HUES6 (cell line): ENCODE results near the gene EPHA6.
"Not testable (repeated sequence)": the region's sequence is repeated elsewhere in the genome, so short reads cannot be mapped to it uniquely, and the experiment has no call there.

ENCODE experiments used
- H3K27ac ChIP-seq: 2 replicates; pipeline ENCODE4 v1.7.0; 2013; ENCODE audit warnings: low read depth, mild to moderate bottlenecking, low read length, inconsistent platforms
- H3K27me3 ChIP-seq: 2 replicates; pipeline ENCODE4 v1.6.1; 2013; ENCODE audit warnings: low read length; ENCODE audit not compliant: control insufficient read depth, insufficient read depth
- H3K36me3 ChIP-seq: 2 replicates; pipeline ENCODE4 v1.6.1; 2013; ENCODE audit warnings: low read length; ENCODE audit not compliant: control insufficient read depth, insufficient read depth
- H3K4me1 ChIP-seq: 2 replicates; pipeline ENCODE4 v1.6.1; 2013; ENCODE audit warnings: low read length; ENCODE audit not compliant: control insufficient read depth, insufficient read depth
- H3K4me3 ChIP-seq: 2 replicates; pipeline ENCODE4 v1.5.1; 2013; ENCODE audit warnings: low read depth, low read length
- H3K9ac ChIP-seq: one replicate; pipeline ENCODE4 v1.6.1; 2013; ENCODE audit warnings: mild to moderate bottlenecking, low read length
- H3K9me3 ChIP-seq: 2 replicates; pipeline ENCODE4 v1.6.1; 2013; ENCODE audit warnings: low read depth, low read length; ENCODE audit not compliant: control insufficient read depth, insufficient read depth

EPHA6 gene

DNA sequence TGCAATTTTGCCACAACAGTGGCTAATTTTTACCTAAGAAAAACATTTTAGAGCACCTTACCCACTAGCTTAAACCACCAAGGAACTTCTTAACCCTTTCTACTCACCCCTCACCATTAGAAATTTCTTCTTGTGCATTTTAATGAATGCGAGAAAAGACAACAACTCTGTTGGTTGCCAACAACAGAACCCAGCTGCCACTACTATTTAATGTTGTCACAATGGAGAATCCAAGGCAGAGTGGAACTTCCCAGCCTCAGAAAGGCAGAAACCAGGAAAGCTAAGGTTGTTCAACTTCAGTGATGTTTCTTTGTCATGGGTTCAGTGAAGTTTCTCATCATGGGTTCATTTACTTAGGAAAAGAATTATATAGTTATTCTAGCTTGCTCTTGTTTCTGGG, 625.0 kb downstream of the EPHA6 start:
- no peaks in the 10 kb centered on the region for H3K36me3 ChIP-seq
- H3K27me3 ChIP-seq: no peaks in the 10 kb centered on the region
- H3K9me3 ChIP-seq: no peaks in the 10 kb centered on the region
- H3K27ac ChIP-seq: no peak overlapping the region
- H3K4me3 ChIP-seq: no peak overlapping the region
- no peak overlapping the region for H3K9ac ChIP-seq
- H3K4me1 ChIP-seq: peaks cover 4% of the 10 kb centered on the region; the same call in 1 of the 2 replicates

- H3K27ac ChIP-seq: no peak overlapping the region
Observed at GRCh38 chr3:97464035-97464434, 649.6 kb downstream of the EPHA6 start.

DNA sequence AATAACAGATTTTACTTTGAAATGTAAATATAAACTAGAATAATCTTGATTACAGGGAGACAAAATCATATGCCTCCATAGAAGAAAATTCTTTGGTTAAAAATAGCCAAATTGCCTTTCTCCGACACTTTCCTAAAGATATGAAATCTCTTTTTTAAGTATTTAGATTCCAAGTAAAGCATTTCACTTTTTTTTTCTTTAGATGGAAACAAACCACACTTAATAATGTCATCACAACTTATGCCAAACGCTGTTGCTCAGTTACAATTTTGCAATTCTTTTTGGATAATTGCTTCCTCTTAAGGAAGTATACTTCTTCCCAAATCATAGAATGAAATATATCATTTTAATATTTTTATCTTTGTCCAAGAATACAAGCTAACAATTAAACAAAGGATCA, 656.1 kb downstream of the EPHA6 start:
- Histone ChIP-seq H3K36me3 (no peaks in the 10 kb centered on the region), H3K9me3 (no peaks in the 10 kb centered on the region), H3K27ac (no peak overlapping the region), H3K9ac (no peak overlapping the region), H3K4me1 (no peaks in the 10 kb centered on the region), H3K27me3 (no peaks in the 10 kb centered on the region), H3K4me3 (no peak overlapping the region)

More at GRCh38 chr3:97464035-97464434, 649.6 kb downstream of the EPHA6 start:
- H3K27me3 ChIP-seq: no peaks in the 10 kb centered on the region
- H3K4me1 ChIP-seq: peaks cover 10% of the 10 kb centered on the region; the same call in 1 of the 2 replicates
- no peak overlapping the region for H3K4me3 ChIP-seq
- no peaks in the 10 kb centered on the region for H3K36me3 ChIP-seq
- H3K9ac ChIP-seq: no peak overlapping the region
- no peaks in the 10 kb centered on the region for H3K9me3 ChIP-seq

GRCh38 chr3:97479740-97480139, 665.3 kb downstream of the EPHA6 start:
- H3K27ac ChIP-seq: no peak overlapping the region

GRCh38 chr3:97480696-97481289, 666.4 kb downstream of the EPHA6 start:
- H3K36me3 ChIP-seq, H3K9me3 ChIP-seq, H3K27ac ChIP-seq, H3K27me3 ChIP-seq, H3K4me1 ChIP-seq, H3K4me3 ChIP-seq, H3K9ac ChIP-seq: not testable (repeated sequence)

More at GRCh38 chr3:97479740-97480139, 665.3 kb downstream of the EPHA6 start:
- H3K4me1 ChIP-seq: no peaks in the 10 kb centered on the region
- no peaks in the 10 kb centered on the region for H3K9me3 ChIP-seq
- no peak overlapping the region for H3K9ac ChIP-seq
- H3K36me3 ChIP-seq: no peaks in the 10 kb centered on the region
- H3K4me3 ChIP-seq: no peak overlapping the region
- H3K27me3 ChIP-seq: no peaks in the 10 kb centered on the region

- Histone ChIP-seq H3K9ac (no peak overlapping the region), H3K27ac (no peak overlapping the region), H3K36me3 (no peaks in the 10 kb centered on the region), H3K9me3 (no peaks in the 10 kb centered on the region), H3K27me3 (no peaks in the 10 kb centered on the region), H3K4me3 (no peak overlapping the region), H3K4me1 (no peaks in the 10 kb centered on the region)
Observed at GRCh38 chr3:97481416-97481815, 667.0 kb downstream of the EPHA6 start.

DNA sequence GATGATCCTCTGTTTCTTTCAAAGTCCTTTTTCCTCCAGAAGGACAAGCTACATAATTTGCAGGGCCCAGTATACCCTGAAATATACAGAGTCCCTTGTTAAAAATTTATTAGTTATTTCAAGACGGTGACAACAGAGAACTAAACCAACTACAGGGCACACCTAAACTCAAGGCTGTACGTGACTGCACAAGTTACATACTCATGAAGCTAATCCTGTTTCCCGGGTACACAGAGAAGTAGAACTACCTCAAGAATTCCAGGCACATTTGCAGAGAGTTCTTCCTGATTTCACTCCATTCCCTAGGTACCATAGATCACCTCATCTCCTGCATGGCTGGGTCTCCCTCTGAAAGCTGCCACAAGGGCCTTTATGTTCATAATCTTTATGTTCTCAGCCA, 670.8 kb downstream of the EPHA6 start:
- H3K36me3 ChIP-seq: no peaks in the 10 kb centered on the region

GRCh38 chr3:97487587-97487986, 673.2 kb downstream of the EPHA6 start:
- H3K27ac ChIP-seq: no peak overlapping the region
- no peaks in the 10 kb centered on the region for H3K36me3 ChIP-seq
- H3K9me3 ChIP-seq: no peaks in the 10 kb centered on the region
- H3K4me1 ChIP-seq: no peaks in the 10 kb centered on the region
- H3K4me3 ChIP-seq: no peak overlapping the region
- no peaks in the 10 kb centered on the region for H3K27me3 ChIP-seq
- H3K9ac ChIP-seq: no peak overlapping the region

More for the DNA sequence above, 670.8 kb downstream of the EPHA6 start:
- Histone ChIP-seq H3K27me3 (no peaks in the 10 kb centered on the region), H3K4me1 (no peaks in the 10 kb centered on the region), H3K4me3 (no peak overlapping the region), H3K9ac (no peak overlapping the region), H3K27ac (no peak overlapping the region), H3K9me3 (no peaks in the 10 kb centered on the region)

DNA sequence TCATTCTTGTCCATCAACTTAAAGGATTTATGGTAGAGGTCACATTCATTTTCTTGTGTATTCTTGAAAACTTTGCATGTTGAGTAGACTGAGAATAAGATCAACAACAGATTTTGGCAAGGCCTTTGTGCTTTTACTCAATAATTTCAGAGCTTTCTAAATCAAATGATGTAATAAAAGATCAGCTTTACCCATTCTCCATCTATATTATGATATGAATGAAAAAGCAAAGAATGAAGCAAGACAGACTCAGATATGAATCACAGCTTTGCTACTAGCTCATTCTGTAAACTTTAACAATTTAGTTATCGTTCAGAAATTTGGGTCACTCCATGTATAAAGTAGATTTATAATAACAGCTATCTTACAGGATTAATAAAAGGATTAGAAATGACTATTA, 674.3 kb downstream of the EPHA6 start:
- H3K36me3 ChIP-seq: no peaks in the 10 kb centered on the region
- no peaks in the 10 kb centered on the region for H3K9me3 ChIP-seq
- H3K4me3 ChIP-seq: no peak overlapping the region
- H3K27me3 ChIP-seq: no peaks in the 10 kb centered on the region
- H3K9ac ChIP-seq: no peak overlapping the region
- H3K4me1 ChIP-seq: no peaks in the 10 kb centered on the region
- no peak overlapping the region for H3K27ac ChIP-seq

DNA sequence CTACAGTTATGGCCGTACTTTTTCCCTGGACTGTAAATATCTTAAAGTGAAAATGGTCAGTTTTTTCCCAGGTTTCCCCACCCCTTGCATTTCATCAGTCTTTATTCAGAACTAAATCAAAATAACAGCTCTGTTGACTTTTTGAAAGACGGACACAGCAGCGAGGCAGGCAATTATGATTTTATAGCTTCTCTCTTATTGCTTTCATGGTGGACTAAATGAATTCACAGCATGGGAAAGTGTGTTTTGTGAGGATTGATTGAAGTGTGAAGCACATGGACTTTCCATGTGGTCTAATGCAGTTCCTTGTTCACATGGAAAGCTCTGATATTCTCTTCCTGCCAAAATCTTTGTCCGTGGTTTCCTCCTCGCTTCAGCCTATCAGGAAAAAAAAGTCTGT, 681.5 kb downstream of the EPHA6 start:
- Histone ChIP-seq H3K4me1 (no peaks in the 10 kb centered on the region), H3K9ac (no peak overlapping the region), H3K4me3 (no peak overlapping the region), H3K9me3 (0 out of 2 replicates have a peak, but pooled peaks cover 3% of the 10 kb centered on the region), H3K36me3 (no peaks in the 10 kb centered on the region), H3K27me3 (no peaks in the 10 kb centered on the region), H3K27ac (no peak overlapping the region)

DNA sequence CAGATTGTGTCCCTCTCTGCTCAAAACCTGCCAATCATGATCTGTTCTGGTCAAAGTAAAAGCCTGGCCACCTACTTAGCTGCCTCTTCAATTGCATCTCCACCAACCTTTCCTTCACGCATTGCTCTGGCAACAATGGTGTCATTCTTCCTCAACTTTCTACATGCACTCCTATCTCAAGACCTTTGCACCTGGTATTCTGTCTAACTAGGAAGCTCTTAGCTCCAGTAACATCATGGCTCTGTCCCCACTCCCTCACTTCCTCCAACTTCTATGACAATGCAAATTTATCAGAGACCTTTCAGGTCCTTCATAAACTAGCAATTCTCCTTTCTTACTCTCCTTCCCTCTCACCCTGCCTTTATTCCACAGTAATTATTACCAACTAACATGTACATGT, 682.7 kb downstream of the EPHA6 start:
- Histone ChIP-seq H3K4me1 (no peaks in the 10 kb centered on the region), H3K27ac (no peak overlapping the region), H3K27me3 (no peaks in the 10 kb centered on the region), H3K36me3 (no peaks in the 10 kb centered on the region), H3K4me3 (no peak overlapping the region), H3K9ac (no peak overlapping the region), H3K9me3 (0 out of 2 replicates have a peak, but pooled peaks cover 7% of the 10 kb centered on the region)
